DOHH2 (cell line): Measurements from ENCODE around the gene GALNT2.

Source experiments
- H3F3A ChIP-seq: fragments of 200-600 bp; sonication (generic), shearing (Covaris generic); 2 replicates; pipeline ENCODE4 v1.6.0; 2016; ENCODE audit warnings: antibody characterized with exemption, mild to moderate bottlenecking; ENCODE audit not compliant: control insufficient read depth, insufficient read depth
- H3K27ac ChIP-seq: fragments of 200-600 bp; sonication (generic); 2 replicates; pipeline ENCODE4 v1.5.1; 2014; ENCODE audit warnings: low read depth, mild to moderate bottlenecking, low read length, moderate library complexity
- H3K27me3 ChIP-seq: fragments of 200-600 bp; sonication (generic); 2 replicates; pipeline ENCODE4 v1.6.1; 2014; ENCODE audit warnings: mild to moderate bottlenecking, low read length, mixed read lengths; ENCODE audit not compliant: control insufficient read depth
- H3K36me3 ChIP-seq: fragments of 200-600 bp; sonication (generic); 2 replicates; pipeline ENCODE4 v1.6.1; 2014; ENCODE audit warnings: mild to moderate bottlenecking, low read length, moderate library complexity, mixed read lengths; ENCODE audit not compliant: control insufficient read depth
- H3K4me1 ChIP-seq: fragments of 200-600 bp; sonication (generic); 2 replicates; pipeline ENCODE4 v1.6.1; 2014; ENCODE audit warnings: mild to moderate bottlenecking, low read length, mixed read lengths; ENCODE audit not compliant: control insufficient read depth
- H3K4me2 ChIP-seq: fragments of 200-600 bp; sonication (generic); 2 replicates; pipeline ENCODE4 v1.6.0; 2014; ENCODE audit warnings: mild to moderate bottlenecking, low read length, moderate library complexity
- H3K4me3 ChIP-seq: fragments of 200-600 bp; sonication (generic); 2 replicates; pipeline ENCODE4 v1.5.1; 2014; ENCODE audit warnings: mild to moderate bottlenecking, low read length, mixed read lengths
- H3K79me2 ChIP-seq: fragments of 200-600 bp; sonication (generic); 2 replicates; pipeline ENCODE4 v1.6.1; 2014; ENCODE audit warnings: mild to moderate bottlenecking, low read length, mixed read lengths; ENCODE audit not compliant: control insufficient read depth
- H3K9me2 ChIP-seq: fragments of 200-600 bp; sonication (generic); replicated peaks from 2 replicates; pipeline ENCODE4 v1.6.1; 2014; ENCODE audit warnings: mild to moderate bottlenecking, low read length, mixed read lengths; ENCODE audit not compliant: control insufficient read depth
- H3K9me3 ChIP-seq: fragments of 200-600 bp; sonication (generic); 2 replicates; pipeline ENCODE4 v1.6.1; 2014; ENCODE audit warnings: antibody characterized with exemption, low read length, mixed read lengths; ENCODE audit not compliant: control insufficient read depth, insufficient read depth
- H4K20me1 ChIP-seq: fragments of 200-600 bp; sonication (generic); 2 replicates; pipeline ENCODE4 v1.6.0; 2014; ENCODE audit warnings: low read depth, mild to moderate bottlenecking, antibody characterized with exemption, low read length, moderate library complexity; ENCODE audit not compliant: control insufficient read depth, insufficient read depth
- CTCF ChIP-seq: fragments of 200-600 bp; sonication (generic); IDR thresholded peaks from one replicate; pipeline ENCODE4 v1.5.1; 2014; ENCODE audit warnings: antibody characterized with exemption, mild to moderate bottlenecking, low read depth, low read length; ENCODE audit not compliant: poor library complexity, severe bottlenecking
- EZH2phosphoT487 ChIP-seq: fragments of 200-600 bp; sonication (generic); IDR thresholded peaks from 2 replicates; pipeline ENCODE4 v1.6.1; 2017; ENCODE audit warnings: borderline replicate concordance, mild to moderate bottlenecking, antibody characterized with exemption, low read length, moderate library complexity, mixed read lengths

GALNT2 gene

GRCh38 chr1:230306169-230306568, 239.1 kb downstream of the GALNT2 start:
- no peaks in the 10 kb centered on the region for H3K9me3 ChIP-seq
- H3K36me3 ChIP-seq, result no peaks in the 10 kb centered on the region
- no peaks in the 10 kb centered on the region for H4K20me1 ChIP-seq
- no peaks in the 10 kb centered on the region for H3K79me2 ChIP-seq
- no peak overlapping the region for H3K4me2 ChIP-seq
- H3K9me2 ChIP-seq, result no peaks in the 10 kb centered on the region
- H3K27ac ChIP-seq, result no peak overlapping the region
- TF ChIP-seq CTCF (peak; percentile 26), EZH2phosphoT487 (no peak)
- no peak overlapping the region for H3K4me3 ChIP-seq
- no peaks in the 10 kb centered on the region for H3K27me3 ChIP-seq
- H3K4me1 ChIP-seq, result peaks cover 16% of the 10 kb centered on the region
- no peaks in the 10 kb centered on the region for H3F3A ChIP-seq

GRCh38 chr1:230307213-230307612, 240.2 kb downstream of the GALNT2 start:
- no peaks in the 10 kb centered on the region for H3K36me3 ChIP-seq
- H3K79me2 ChIP-seq, result no peaks in the 10 kb centered on the region
- TF ChIP-seq EZH2phosphoT487 (no peak), CTCF (no peak)
- H3K9me2 ChIP-seq, result no peaks in the 10 kb centered on the region
- no peak overlapping the region for H3K27ac ChIP-seq
- no peak overlapping the region for H3K4me3 ChIP-seq
- H3F3A ChIP-seq, result no peaks in the 10 kb centered on the region
- H4K20me1 ChIP-seq, result no peaks in the 10 kb centered on the region
- H3K4me2 ChIP-seq, result no peak overlapping the region
- H3K4me1 ChIP-seq, result peaks cover 7% of the 10 kb centered on the region
- H3K27me3 ChIP-seq, result no peaks in the 10 kb centered on the region
- no peaks in the 10 kb centered on the region for H3K9me3 ChIP-seq

GRCh38 chr1:230308039-230308438, 241.0 kb downstream of the GALNT2 start:
- H3K4me1 ChIP-seq, result peaks cover 7% of the 10 kb centered on the region
- H4K20me1 ChIP-seq, result no peaks in the 10 kb centered on the region
- H3K36me3 ChIP-seq, result no peaks in the 10 kb centered on the region
- no peaks in the 10 kb centered on the region for H3K9me2 ChIP-seq
- no peak for TF ChIP-seq CTCF
- TF ChIP-seq EZH2phosphoT487, result no peak
- H3F3A ChIP-seq, result no peaks in the 10 kb centered on the region
- H3K27me3 ChIP-seq, result no peaks in the 10 kb centered on the region
- H3K27ac ChIP-seq, result no peak overlapping the region
- H3K9me3 ChIP-seq, result no peaks in the 10 kb centered on the region
- H3K4me3 ChIP-seq, result no peak overlapping the region
- no peaks in the 10 kb centered on the region for H3K79me2 ChIP-seq
- no peak overlapping the region for H3K4me2 ChIP-seq

- Histone ChIP-seq H3K4me2 (no peak overlapping the region), H3F3A (no peaks in the 10 kb centered on the region), H3K27ac (no peak overlapping the region), H3K4me3 (no peak overlapping the region), H4K20me1 (no peaks in the 10 kb centered on the region), H3K79me2 (no peaks in the 10 kb centered on the region), H3K9me2 (no peaks in the 10 kb centered on the region), H3K27me3 (no peaks in the 10 kb centered on the region), H3K36me3 (no peaks in the 10 kb centered on the region), H3K4me1 (peaks cover 7% of the 10 kb centered on the region), H3K9me3 (no peaks in the 10 kb centered on the region)
- no peak for TF ChIP-seq CTCF
- TF ChIP-seq EZH2phosphoT487, result no peak
These were observed 241.8 kb downstream of the GALNT2 start for GRCh38 chr1:230308821-230309220.
